ENCODE measurements around the gene GRPR.
"Not testable (repeated sequence)": the region's sequence is repeated elsewhere in the genome, so short reads cannot be mapped to it uniquely, and the experiment has no call there.

GRPR gene

DNA sequence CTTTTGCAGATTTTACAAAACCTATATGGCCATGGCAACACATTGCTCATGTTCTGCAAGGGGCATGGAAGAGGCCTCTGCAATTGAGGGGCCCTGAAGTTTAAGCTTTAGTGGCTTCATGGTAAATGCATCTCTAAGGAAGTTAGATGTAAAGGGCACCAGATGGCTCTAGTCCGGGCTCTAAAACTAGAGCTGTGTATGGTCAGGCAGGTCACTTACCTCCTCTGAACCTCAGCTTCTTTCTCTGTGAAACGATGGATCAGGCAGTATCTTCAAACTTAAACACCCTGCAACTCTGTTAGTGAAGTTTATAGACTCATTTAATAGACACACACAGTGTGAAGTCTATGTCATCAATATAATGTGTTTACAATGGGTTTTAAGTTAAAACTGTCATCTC lies 53.9 kb downstream of the GRPR start:
- no peak for DNase-seq

DNA sequence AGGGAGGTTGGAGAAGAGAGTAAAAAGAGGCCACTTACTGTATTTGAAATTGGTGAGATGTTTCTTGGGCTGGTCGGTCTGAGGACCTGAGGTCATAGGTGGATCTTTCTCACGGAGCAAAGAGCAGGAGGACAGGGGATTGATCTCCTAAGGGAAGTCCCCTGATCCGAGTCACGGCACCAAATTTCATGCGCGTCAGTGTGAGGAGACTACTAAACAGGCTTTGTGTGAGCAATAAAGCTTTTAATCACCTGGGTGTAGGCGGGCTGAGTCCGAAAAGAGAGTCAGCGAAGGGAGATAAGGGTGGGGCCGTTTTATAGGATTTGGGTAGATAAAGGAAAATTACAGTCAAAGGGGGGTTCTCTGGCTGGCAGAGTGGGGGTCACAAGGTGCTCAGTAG lies 60.5 kb downstream of the GRPR start:
- DNase-seq, result not testable (repeated sequence)

DNA sequence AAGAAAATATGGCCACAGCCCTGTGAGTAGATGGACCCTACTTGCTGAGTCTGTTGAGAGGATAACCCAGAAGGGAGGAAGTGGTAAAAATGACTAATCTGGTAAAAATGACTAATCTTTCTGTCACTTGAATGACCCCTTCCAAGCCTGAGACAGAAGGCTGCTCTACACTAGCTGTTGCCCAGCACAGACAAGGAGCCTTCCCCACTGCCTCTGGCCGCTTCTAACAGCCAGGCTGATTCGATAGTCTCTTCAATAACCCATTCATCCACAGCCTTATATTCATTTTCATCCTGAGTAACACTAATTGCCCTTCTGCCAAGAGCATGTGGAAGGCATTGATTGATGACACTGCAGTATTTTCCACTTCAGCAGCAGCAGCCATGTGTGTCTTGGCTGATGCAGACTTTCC lies 62.4 kb downstream of the GRPR start:
- no peak for DNase-seq

DNA sequence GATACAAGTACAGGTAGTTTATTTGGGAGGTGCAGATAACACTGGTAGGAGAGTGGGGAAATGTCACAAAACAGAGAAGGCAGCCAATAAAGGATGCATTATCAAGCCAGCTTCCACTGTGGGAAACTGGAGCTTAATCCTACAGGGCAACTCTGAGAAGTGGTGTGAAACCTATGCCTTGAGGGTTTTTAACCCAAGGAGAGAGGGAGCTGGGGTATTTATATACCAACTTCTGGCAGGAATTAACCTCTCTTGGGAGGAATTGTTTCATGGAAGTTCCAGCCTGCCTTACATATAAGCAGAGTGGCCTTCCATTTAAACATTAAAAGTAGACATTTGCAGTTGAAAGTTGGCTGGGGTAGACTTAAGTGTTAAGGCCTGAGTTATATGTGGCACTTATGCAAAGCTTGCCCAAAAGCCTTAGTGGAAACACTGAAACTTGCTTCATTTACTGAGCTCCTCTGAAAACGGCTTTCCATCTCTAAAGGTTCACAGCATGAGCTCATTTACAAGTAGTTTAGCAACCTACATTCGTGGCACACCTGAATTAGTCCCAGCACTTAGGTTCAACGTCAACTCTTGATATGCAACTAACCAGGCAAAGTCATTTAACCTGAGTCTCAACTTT lies 63.1 kb downstream of the GRPR start:
- DNase-seq, result no peak

DNA sequence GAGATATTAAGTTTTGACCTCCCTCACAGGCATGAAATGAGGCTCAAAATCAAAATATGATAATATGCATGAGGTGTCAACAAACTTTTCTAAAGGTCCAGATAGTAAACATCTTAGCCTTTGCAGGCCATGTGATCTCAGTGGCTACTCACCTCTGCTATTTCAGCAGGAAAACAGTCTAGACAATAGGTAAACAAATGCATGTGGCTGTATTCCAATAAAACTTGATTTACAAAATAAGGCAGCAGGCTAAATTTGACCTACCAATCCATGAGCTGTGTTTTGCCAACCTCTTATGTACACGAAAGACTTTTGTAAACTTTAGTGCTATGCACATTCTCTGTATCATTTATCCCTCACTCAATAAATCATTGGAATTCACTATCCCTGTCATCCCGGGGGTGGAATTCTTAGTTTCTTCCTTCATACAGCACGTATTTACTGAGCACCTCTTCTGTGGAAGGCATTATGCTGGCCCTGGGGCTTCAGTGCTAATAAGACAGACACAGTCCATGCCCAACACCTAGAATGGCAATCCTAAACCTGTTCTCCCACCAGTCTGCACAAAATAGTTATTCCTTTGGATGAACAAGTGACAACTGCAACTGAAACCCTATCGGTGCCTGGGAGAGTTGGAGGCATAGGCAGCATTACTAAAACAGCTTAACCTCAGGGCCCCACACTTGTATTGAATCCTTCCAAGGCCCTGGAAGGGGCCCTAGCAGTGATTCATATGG lies 63.8 kb downstream of the GRPR start:
- no peak for DNase-seq

DNA sequence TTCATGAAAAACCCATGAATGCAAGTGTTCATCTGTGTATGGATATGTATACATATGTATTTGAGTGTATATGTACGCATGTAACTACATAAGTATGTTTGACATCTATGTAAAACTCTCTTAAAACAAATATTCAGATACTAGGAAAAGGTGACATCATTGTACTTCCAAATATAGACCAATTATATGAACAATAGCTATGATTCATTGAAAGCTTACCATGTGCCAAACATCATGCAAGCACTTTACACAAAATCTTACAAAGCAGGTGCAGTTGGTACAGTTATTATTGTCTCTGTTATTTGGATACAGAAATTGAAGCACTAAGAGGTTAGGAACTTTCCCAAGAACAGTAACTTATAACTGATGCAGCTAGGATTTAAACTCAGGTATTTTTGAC lies 65.3 kb downstream of the GRPR start:
- DNase-seq, result no peak

DNA sequence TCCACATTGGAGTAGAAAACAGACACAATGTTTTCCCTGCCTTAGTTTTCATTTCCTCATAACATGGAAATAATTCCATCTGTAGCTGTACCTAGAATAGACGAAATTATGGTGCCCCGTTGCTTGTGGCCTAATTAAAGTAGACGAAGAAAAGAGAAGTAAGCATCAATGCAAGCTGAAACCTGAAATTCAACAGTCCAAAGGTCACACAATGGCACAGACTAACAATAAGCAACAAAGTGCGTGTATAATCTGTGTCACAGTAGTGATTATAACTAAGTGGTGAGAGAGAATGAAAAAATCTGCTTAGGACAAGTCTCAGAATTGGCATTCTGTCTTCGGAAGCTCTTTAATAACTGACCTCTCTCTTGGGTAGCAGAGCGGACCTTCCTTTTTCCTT lies 68.2 kb downstream of the GRPR start:
- DNase-seq, result no peak

DNA sequence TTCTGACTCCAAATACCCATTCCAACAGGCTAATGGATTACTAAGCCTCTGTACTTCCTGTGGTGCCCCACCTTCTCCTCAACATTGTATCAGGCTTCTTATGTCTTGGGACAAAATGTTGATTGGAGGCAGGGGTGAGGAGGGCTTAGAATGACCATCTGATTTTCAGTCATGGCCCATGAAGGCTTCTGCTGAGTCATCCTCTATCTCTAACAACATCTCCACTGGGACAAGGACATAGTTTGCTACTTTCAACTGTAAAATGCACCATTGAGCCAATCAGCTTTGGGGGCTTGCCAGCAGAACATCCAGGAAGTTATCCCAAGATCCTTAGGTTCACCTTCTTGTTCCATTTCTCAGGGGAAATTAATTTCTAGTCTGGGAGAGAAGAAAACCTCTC lies 73.5 kb downstream of the GRPR start:
- DNase-seq, result no peak

DNA sequence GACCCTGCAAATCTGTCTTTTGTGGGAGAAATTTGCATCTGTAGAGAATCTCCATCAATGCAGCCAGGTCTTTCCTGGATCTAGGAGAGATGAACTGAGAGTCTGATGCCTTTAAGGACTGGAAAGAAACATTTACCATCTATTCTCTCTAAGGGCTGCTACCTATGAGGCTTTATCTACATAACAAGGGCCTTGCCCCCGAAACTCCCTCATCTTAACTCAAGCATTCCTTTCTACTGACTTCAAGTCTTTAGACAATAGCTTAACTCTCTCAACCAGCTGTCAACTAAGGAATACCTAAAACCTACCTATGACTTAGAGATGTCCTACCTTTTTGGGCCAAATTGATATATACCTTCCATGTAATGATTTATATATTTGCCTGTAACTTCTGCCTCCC lies 76.0 kb downstream of the GRPR start:
- DNase-seq, result no peak

DNA sequence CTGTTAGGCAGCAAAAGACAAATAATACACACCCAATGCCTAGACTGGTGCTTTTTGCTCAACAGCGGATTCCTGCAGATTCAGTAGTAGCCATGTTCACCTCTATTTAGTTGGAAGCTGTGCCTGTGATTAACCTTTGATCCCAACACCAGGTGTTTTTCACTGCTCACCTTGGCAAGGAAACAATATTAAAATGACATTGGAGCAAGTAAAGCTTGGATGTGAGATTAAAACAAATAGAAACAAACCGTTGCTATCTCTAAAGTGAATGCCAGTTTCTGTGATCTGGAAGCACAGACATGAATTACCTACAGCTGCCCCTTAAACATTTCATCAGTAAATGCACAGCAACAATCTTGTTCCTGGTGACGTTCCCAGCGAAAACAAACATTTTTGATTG lies 79.6 kb downstream of the GRPR start:
- no peak for DNase-seq
